ENCODE data around the gene CHD2.
"Not testable (repeated sequence)": the region's sequence is repeated elsewhere in the genome, so short reads cannot be mapped to it uniquely, and the experiment has no call there.

The CHD2 gene

GRCh38 chr15:93046120-93046519 is 146.0 kb downstream of the CHD2 start:
- no peak for DNase-seq (ENCODE audit: low read depth in 2 of 2, low spot score in 1 of 2)

GRCh38 chr15:93046721-93047120 is 146.6 kb downstream of the CHD2 start:
- no peak for DNase-seq (ENCODE audit: low read depth in 2 of 2, low spot score in 1 of 2)

GRCh38 chr15:93047621-93048425 is 147.7 kb downstream of the CHD2 start:
- DNase-seq (ENCODE audit: low read depth in 2 of 2, low spot score in 1 of 2): no peak

GRCh38 chr15:93048426-93048721 is 148.2 kb downstream of the CHD2 start:
- DNase-seq (ENCODE audit: low read depth in 2 of 2, low spot score in 1 of 2): no peak

GRCh38 chr15:93048759-93049161 is 148.6 kb downstream of the CHD2 start:
- no peak for DNase-seq (ENCODE audit: low read depth in 2 of 2, low spot score in 1 of 2)

- no peak for DNase-seq (ENCODE audit: low read depth in 2 of 2, low spot score in 1 of 2)
Observed at GRCh38 chr15:93049233-93049632, 149.1 kb downstream of the CHD2 start.

- DNase-seq (ENCODE audit: low read depth in 2 of 2, low spot score in 1 of 2): no peak
Observed at GRCh38 chr15:93049914-93050578, 149.9 kb downstream of the CHD2 start.

- no peak for DNase-seq (ENCODE audit: low read depth in 2 of 2, low spot score in 1 of 2)
Observed at GRCh38 chr15:93050648-93051047, 150.5 kb downstream of the CHD2 start.

- DNase-seq (ENCODE audit: low read depth in 2 of 2, low spot score in 1 of 2): no peak
Observed at GRCh38 chr15:93051236-93052089, 151.3 kb downstream of the CHD2 start.

GRCh38 chr15:93052090-93052879 is 152.2 kb downstream of the CHD2 start:
- no peak for DNase-seq (ENCODE audit: low read depth in 2 of 2, low spot score in 1 of 2)

- DNase-seq (ENCODE audit: low read depth in 2 of 2, low spot score in 1 of 2): no peak
Observed at GRCh38 chr15:93055211-93055610, 155.1 kb downstream of the CHD2 start.

- no peak for DNase-seq (ENCODE audit: low read depth in 2 of 2, low spot score in 1 of 2)
Observed at GRCh38 chr15:93056836-93057235, 156.7 kb downstream of the CHD2 start.

- DNase-seq (ENCODE audit: low read depth in 2 of 2, low spot score in 1 of 2): no peak
Observed at GRCh38 chr15:93057618-93058017, 157.5 kb downstream of the CHD2 start.

- DNase-seq (ENCODE audit: low read depth in 2 of 2, low spot score in 1 of 2): no peak
Observed at GRCh38 chr15:93058128-93058527, 158.0 kb downstream of the CHD2 start.

- DNase-seq (ENCODE audit: low read depth in 2 of 2, low spot score in 1 of 2): no peak
Observed at GRCh38 chr15:93058904-93059427, 158.8 kb downstream of the CHD2 start.

GRCh38 chr15:93059442-93059841 is 159.3 kb downstream of the CHD2 start:
- no peak for DNase-seq (ENCODE audit: low read depth in 2 of 2, low spot score in 1 of 2)

- DNase-seq (ENCODE audit: low read depth in 2 of 2, low spot score in 1 of 2): no peak
Observed at GRCh38 chr15:93060336-93061248, 160.5 kb downstream of the CHD2 start.

GRCh38 chr15:93062628-93063261 is 162.6 kb downstream of the CHD2 start:
- DNase-seq (ENCODE audit: low read depth in 2 of 2, low spot score in 1 of 2): not testable (repeated sequence)

GRCh38 chr15:93063262-93063671 is 163.1 kb downstream of the CHD2 start:
- DNase-seq (ENCODE audit: low read depth in 2 of 2, low spot score in 1 of 2): no peak

Measured in stimulated activated CD8-positive, alpha-beta memory T cell treated with anti-CD3 and anti-CD28 coated beads, Interleukin-4, amount 100 ng/mL, for 4 hours (primary cell).